HG03196 (cell line): Measurements from ENCODE around the gene UBE4B.

ENCODE experiments used
- ATAC-seq: cut with Tn5 transposase; IDR thresholded peaks from one replicate; pipeline ENCODE4 v1.9.1; 2021; ENCODE audit not compliant: unreplicated experiment

UBE4B gene

GRCh38 chr1:10033359-10033845 is 644 bp downstream of the UBE4B start:
- ATAC-seq, result peak; percentile 4

GRCh38 chr1:10042746-10043145 is 10.0 kb downstream of the UBE4B start:
- no peak for ATAC-seq

GRCh38 chr1:10045480-10046355 is 13.0 kb downstream of the UBE4B start:
- ATAC-seq, result no peak

GRCh38 chr1:10046356-10047085 is 13.8 kb downstream of the UBE4B start:
- no peak for ATAC-seq

- no peak for ATAC-seq
These were observed 15.8 kb downstream of the UBE4B start for GRCh38 chr1:10048601-10049000.

GRCh38 chr1:10050611-10051010 is 17.9 kb downstream of the UBE4B start:
- ATAC-seq, result no peak

- no peak for ATAC-seq
These were observed 18.9 kb downstream of the UBE4B start for GRCh38 chr1:10051656-10052055.

GRCh38 chr1:10052347-10052746 is 19.6 kb downstream of the UBE4B start:
- no peak for ATAC-seq

- no peak for ATAC-seq
These were observed 21.7 kb downstream of the UBE4B start for GRCh38 chr1:10054465-10054864.

GRCh38 chr1:10056599-10056987 is 23.8 kb downstream of the UBE4B start:
- ATAC-seq, result no peak

- ATAC-seq, result no peak
These were observed 24.6 kb downstream of the UBE4B start for GRCh38 chr1:10057343-10057742.

GRCh38 chr1:10057796-10058195 is 25.0 kb downstream of the UBE4B start:
- no peak for ATAC-seq

- no peak for ATAC-seq
These were observed 26.6 kb downstream of the UBE4B start for GRCh38 chr1:10059342-10059718.

- no peak for ATAC-seq
These were observed 27.7 kb downstream of the UBE4B start for GRCh38 chr1:10060311-10061100.

GRCh38 chr1:10061276-10061675 is 28.5 kb downstream of the UBE4B start:
- no peak for ATAC-seq

- no peak for ATAC-seq
These were observed 31.1 kb downstream of the UBE4B start for GRCh38 chr1:10063878-10064277.

- ATAC-seq, result no peak
These were observed 31.9 kb downstream of the UBE4B start for GRCh38 chr1:10064416-10065343.

GRCh38 chr1:10065344-10065685 is 32.6 kb downstream of the UBE4B start:
- ATAC-seq, result no peak

- ATAC-seq, result no peak
These were observed 33.0 kb downstream of the UBE4B start for GRCh38 chr1:10065760-10066159.

GRCh38 chr1:10068605-10069294 is 36.0 kb downstream of the UBE4B start:
- no peak for ATAC-seq
